K562 treated with DMSO at 1 percent for 48 hours (cell line): Measurements from ENCODE around the gene OR4C45. TPM values are rescaled to one million over a fixed set of nuclear protein-coding genes. Genes with fewer than 3 reads are reported as not detected.

Source experiments
- total RNA-seq: library from RNA; unstranded; fragments of 300-600 nt; gene quantifications from 2 replicates; pipeline ENCODE4 v1.2.3, GENCODE V29; 2022; ENCODE audit warnings: low replicate concordance; ENCODE audit errors: extremely low read depth

Gene OR4C45
- not detected in 2 replicates for total RNA-seq

GRCh38 chr11:50032574-50032973, at the start of gene OR4C45:
OR4C45 (plus strand) TSS chr11:50032874.

Other genes starting within 250 kb of the OR4C45 start
- gene OR4C13, start 80.5 kb upstream of the OR4C45 start, total RNA-seq: not detected in 2 replicates
- not detected in 2 replicates for gene OR4C12, start 50.3 kb upstream of the OR4C45 start, total RNA-seq